H9 (cell line): ENCODE measurements around the gene HMOX2. TPM values are rescaled to one million over a fixed set of nuclear protein-coding genes. Genes with fewer than 3 reads are reported as not detected.

Source experiments
- DNase-seq: peaks from one replicate; pipeline ENCODE4 v3.0.0-alpha.2; 2017
- H2AFZ ChIP-seq: one replicate; pipeline ENCODE4 v1.6.1; 2013; ENCODE audit warnings: mild to moderate bottlenecking, low read length, control low read depth, moderate library complexity
- H2AK5ac ChIP-seq: 2 replicates; pipeline ENCODE4 v1.6.1; 2013; ENCODE audit warnings: low read length, control low read depth, mixed read lengths; ENCODE audit not compliant: insufficient read length
- H2BK120ac ChIP-seq: one replicate; pipeline ENCODE4 v1.6.1; 2013; ENCODE audit warnings: low read depth, mild to moderate bottlenecking, low read length, control low read depth, inconsistent platforms; ENCODE audit not compliant: poor library complexity, severe bottlenecking
- H2BK12ac ChIP-seq: 2 replicates; pipeline ENCODE4 v1.6.1; 2013; ENCODE audit warnings: low read length, control low read depth, mixed read lengths, low read depth; ENCODE audit not compliant: insufficient read length
- H2BK15ac ChIP-seq: 2 replicates; pipeline ENCODE4 v1.6.1; 2013; ENCODE audit warnings: low read depth, low read length, control low read depth
- H2BK20ac ChIP-seq: one replicate; pipeline ENCODE4 v1.6.1; 2013; ENCODE audit warnings: low read depth, mild to moderate bottlenecking, low read length, control low read depth, inconsistent platforms; ENCODE audit not compliant: poor library complexity, severe bottlenecking
- H2BK5ac ChIP-seq: 2 replicates; pipeline ENCODE4 v1.6.1; 2013; ENCODE audit warnings: low read length, control low read depth, mixed read lengths; ENCODE audit not compliant: insufficient read length
- H3K14ac ChIP-seq: 2 replicates; pipeline ENCODE4 v1.6.1; 2013; ENCODE audit warnings: low read length, control low read depth; ENCODE audit not compliant: insufficient read depth
- H3K18ac ChIP-seq: 2 replicates; pipeline ENCODE4 v1.6.1; 2013; ENCODE audit warnings: low read depth, mild to moderate bottlenecking, mixed read lengths, low read length, control low read depth; ENCODE audit not compliant: insufficient read length
- H3K23ac ChIP-seq: 2 replicates; pipeline ENCODE4 v1.6.1; 2013; ENCODE audit warnings: low read length, control low read depth, mixed read lengths, low read depth; ENCODE audit not compliant: insufficient read length
- H3K23me2 ChIP-seq: 2 replicates; pipeline ENCODE4 v1.6.1; 2013; ENCODE audit warnings: low read depth, mild to moderate bottlenecking, mixed read lengths, low read length, control low read depth; ENCODE audit not compliant: insufficient read length, poor library complexity, severe bottlenecking
- H3K27ac ChIP-seq: 2 replicates; pipeline ENCODE4 v1.5.1; 2013; ENCODE audit warnings: low read length, control low read depth, mixed read lengths, low read depth; ENCODE audit not compliant: insufficient read length
- H3K27me3 ChIP-seq: 2 replicates; pipeline ENCODE4 v1.6.1; 2013; ENCODE audit warnings: low read length, control low read depth, inconsistent platforms; ENCODE audit not compliant: insufficient read depth
- H3K4ac ChIP-seq: 2 replicates; pipeline ENCODE4 v1.6.1; 2013; ENCODE audit warnings: low read depth, mild to moderate bottlenecking, control low read depth, inconsistent platforms, low read length, moderate library complexity
- H3K4me1 ChIP-seq: 2 replicates; pipeline ENCODE4 v1.6.1; 2013; ENCODE audit warnings: low read length, control low read depth, inconsistent platforms; ENCODE audit not compliant: insufficient read depth
- H3K4me2 ChIP-seq: 2 replicates; pipeline ENCODE4 v1.6.1; 2013; ENCODE audit warnings: low read length, control low read depth, mixed read lengths; ENCODE audit not compliant: insufficient read length, insufficient read depth
- H3K56ac ChIP-seq: 2 replicates; pipeline ENCODE4 v1.6.1; 2013; ENCODE audit warnings: low read depth, mild to moderate bottlenecking, mixed read lengths, low read length, control low read depth; ENCODE audit not compliant: insufficient read length
- H3K79me1 ChIP-seq: 2 replicates; pipeline ENCODE4 v1.6.1; 2013; ENCODE audit warnings: low read depth, mild to moderate bottlenecking, moderate library complexity, low read length, control low read depth, inconsistent platforms; ENCODE audit not compliant: insufficient read depth, poor library complexity, severe bottlenecking
- H3K79me2 ChIP-seq: 2 replicates; pipeline ENCODE4 v1.6.1; 2013; ENCODE audit warnings: low read length, control low read depth, inconsistent platforms; ENCODE audit not compliant: insufficient read depth
- H3K9ac ChIP-seq: 2 replicates; pipeline ENCODE4 v1.6.1; 2013; ENCODE audit warnings: low read length, control low read depth, mixed read lengths; ENCODE audit not compliant: insufficient read length; ENCODE audit errors: extremely low read depth
- H3K9me3 ChIP-seq: one replicate; pipeline ENCODE4 v1.6.1; 2013; ENCODE audit warnings: low read depth, low read length, inconsistent platforms; ENCODE audit not compliant: control insufficient read depth
- H3T11ph ChIP-seq: one replicate; pipeline ENCODE4 v1.6.1; 2013; ENCODE audit warnings: mild to moderate bottlenecking, low read length, control low read depth, inconsistent platforms
- H4K20me1 ChIP-seq: one replicate; pipeline ENCODE4 v1.6.1; 2013; ENCODE audit not compliant: control insufficient read depth, insufficient read length, insufficient read depth
- H4K5ac ChIP-seq: 2 replicates; pipeline ENCODE4 v1.6.1; 2013; ENCODE audit warnings: low read depth, mild to moderate bottlenecking, mixed read lengths, low read length, control low read depth; ENCODE audit not compliant: insufficient read length
- H4K8ac ChIP-seq: replicated peaks from 2 replicates; pipeline ENCODE4 v1.6.1; 2013; ENCODE audit warnings: low read length, control low read depth, mixed read lengths, low read depth; ENCODE audit not compliant: insufficient read length
- H4K91ac ChIP-seq: 2 replicates; pipeline ENCODE4 v1.6.1; 2013; ENCODE audit warnings: low read depth, mild to moderate bottlenecking, moderate library complexity, mixed read lengths, low read length, control low read depth; ENCODE audit not compliant: insufficient read length
- H3K27ac Mint-ChIP-seq, 3 experiments: 2 replicates in 2 of 3; 3 replicates in 1 of 3; pipeline ENCODE4 v1.8.0; 2020 to 2021; ENCODE audit warnings: mixed read lengths in 3 of 3, mild to moderate bottlenecking in 1 of 3, moderate library complexity in 1 of 3
- H3K27me3 Mint-ChIP-seq: 2 replicates; pipeline ENCODE4 v1.8.0; 2021; ENCODE audit warnings: low read depth, mild to moderate bottlenecking, moderate library complexity, mixed read lengths
- H3K36me3 Mint-ChIP-seq, 3 experiments: 2 replicates in 2 of 3; 3 replicates in 1 of 3; pipeline ENCODE4 v1.8.0; 2020 to 2021; ENCODE audit warnings: low read depth in 3 of 3, mixed read lengths in 3 of 3; ENCODE audit not compliant: insufficient read depth in 1 of 3
- H3K4me1 Mint-ChIP-seq, 2 experiments: 2 replicates each; pipeline ENCODE4 v1.8.0; 2020; ENCODE audit warnings: mixed read lengths in 2 of 2
- H3K4me3 Mint-ChIP-seq, 2 experiments: 2 replicates in 1 of 2; 3 replicates in 1 of 2; pipeline ENCODE4 v1.8.0; 2020 to 2021; ENCODE audit warnings: mild to moderate bottlenecking in 2 of 2, mixed read lengths in 2 of 2, moderate library complexity in 1 of 2
- H3K9me3 Mint-ChIP-seq, 2 experiments: 2 replicates in 1 of 2; 3 replicates in 1 of 2; pipeline ENCODE4 v1.8.0; 2020; ENCODE audit warnings: mild to moderate bottlenecking in 2 of 2, mixed read lengths in 2 of 2, moderate library complexity in 1 of 2
- WGBS: extraction: QIAGEN DNeasy Blood & Tissue Kit; methylation state at CpG from one replicate; pipeline ENCODE4 v1.1.7; 2013; ENCODE audit warnings: missing lambda C conversion rate, low lambda C conversion rate, mixed read lengths; ENCODE audit not compliant: insufficient read length; ENCODE audit errors: extremely low coverage; 5-methylcytosine and 5-hydroxymethylcytosine counted together
- total RNA-seq: library from RNA; stranded (reverse); gene quantifications from 2 replicates; pipeline ENCODE4 v1.2.1, GENCODE V29; 2021
- TF ChIP-seq, protein P1 (sequence below): fragments of 200-600 bp; sonication (generic); conservative IDR thresholded peaks from 3 replicates; pipeline ENCODE4 v1.8.0; 2021; ENCODE audit warnings: antibody characterized with exemption, mild to moderate bottlenecking

The HMOX2 gene
- total RNA-seq, 1 experiment from 2014 or later: 44.4 TPM

DNA sequence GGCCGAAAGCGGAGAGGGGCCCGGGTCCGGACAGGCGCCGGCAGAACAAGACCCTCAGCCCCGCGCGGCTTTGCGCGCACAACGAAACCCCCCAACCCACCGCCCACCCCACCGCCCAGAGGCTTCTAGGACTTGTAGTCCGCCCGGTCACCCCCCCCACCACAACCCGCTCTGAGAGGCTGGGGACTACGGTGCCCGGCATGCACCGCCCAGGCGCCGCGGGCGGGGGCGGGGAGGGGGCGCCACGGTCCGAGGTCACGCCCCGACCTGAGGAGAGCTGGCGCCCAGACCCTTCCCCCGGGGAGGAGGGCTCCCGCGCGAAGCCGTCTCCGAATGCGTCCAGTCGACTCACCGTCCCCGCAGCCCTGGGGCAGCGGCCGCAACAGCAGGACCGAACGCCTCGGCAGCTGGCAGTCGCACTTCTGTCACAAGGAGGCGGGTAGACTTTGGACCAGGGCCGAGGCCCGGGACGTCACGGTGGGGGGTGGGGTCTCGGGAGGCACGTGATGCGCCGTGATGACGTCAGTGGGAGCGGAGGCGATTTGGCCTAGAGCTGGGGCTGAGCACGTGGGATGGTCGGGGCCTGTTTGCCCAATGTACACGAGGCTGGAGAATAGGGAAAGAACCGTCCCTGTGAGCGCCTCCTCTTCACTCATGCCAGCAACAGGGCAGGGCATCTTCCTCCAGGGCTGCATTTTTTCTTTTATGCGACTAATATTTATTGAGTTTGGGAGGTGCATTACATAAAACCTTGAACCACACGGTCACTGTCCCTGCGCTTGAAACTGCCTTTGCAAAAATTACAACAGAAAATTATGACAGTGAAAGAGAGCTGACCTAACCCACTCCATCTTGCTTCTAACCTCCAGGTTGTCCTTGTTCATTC, 62.4 kb downstream of the HMOX2 start, which contains the start of gene CDIP1:
CDIP1 (minus strand) TSS at position 424 of the 886 bp plus-strand sequence. CDS start 24,643 bp downstream, outside the sequence.
- H3K4me3 Mint-ChIP-seq: peak within 1 kb of the TSS; percentile 83 to 87
- Histone ChIP-seq H3K23ac (no peak within 1 kb of the TSS), H2BK15ac (no peak within 1 kb of the TSS), H2BK120ac (no peak within 1 kb of the TSS), H3K79me1 (no peaks in the 10 kb centered on the region), H2AFZ (no peak within 1 kb of the TSS), H3K79me2 (peaks cover 2% of the 10 kb centered on the region; the same call in 1 of the 2 replicates), H3K56ac (no peak within 1 kb of the TSS), H3K27ac (no peak within 1 kb of the TSS), H2BK20ac (no peak within 1 kb of the TSS), H4K8ac (no peak within 1 kb of the TSS), H3T11ph (no peak within 1 kb of the TSS), H3K27me3 (no peaks in the 10 kb centered on the region; the same call in 1 of the 2 replicates), H3K14ac (peak within 1 kb of the TSS; percentile 96), H2AK5ac (no peak within 1 kb of the TSS), H3K4me2 (peak within 1 kb of the TSS; percentile 65), H3K4me1 (no peaks in the 10 kb centered on the region; the same call in 1 of the 2 replicates), H3K18ac (peak within 1 kb of the TSS; percentile 97), H2BK5ac (no peak within 1 kb of the TSS), H4K91ac (no peak within 1 kb of the TSS), H3K23me2 (peaks cover 7% of the 10 kb centered on the region), H3K9me3 (peaks cover 5% of the 10 kb centered on the region), H4K20me1 (no peaks in the 10 kb centered on the region), H3K9ac (peak within 1 kb of the TSS; percentile 60), H4K5ac (no peak within 1 kb of the TSS), H3K4ac (no peak within 1 kb of the TSS), H2BK12ac (no peak within 1 kb of the TSS)
- WGBS: no CpG with 5 or more reads among the region's 67 CpGs
- H3K4me1 Mint-ChIP-seq: peaks cover 25 to 27% of the 10 kb centered on the region in 2 experiments
- H3K9me3 Mint-ChIP-seq: peaks cover 16 to 19% of the 10 kb centered on the region in 2 experiments
- peaks cover 19 to 22% (median 20%) of the 10 kb centered on the region in 3 experiments for H3K36me3 Mint-ChIP-seq
- H3K27me3 Mint-ChIP-seq: peaks cover 34% of the 10 kb centered on the region
- DNase-seq: peak; percentile 97
- TF ChIP-seq, protein P1, sequence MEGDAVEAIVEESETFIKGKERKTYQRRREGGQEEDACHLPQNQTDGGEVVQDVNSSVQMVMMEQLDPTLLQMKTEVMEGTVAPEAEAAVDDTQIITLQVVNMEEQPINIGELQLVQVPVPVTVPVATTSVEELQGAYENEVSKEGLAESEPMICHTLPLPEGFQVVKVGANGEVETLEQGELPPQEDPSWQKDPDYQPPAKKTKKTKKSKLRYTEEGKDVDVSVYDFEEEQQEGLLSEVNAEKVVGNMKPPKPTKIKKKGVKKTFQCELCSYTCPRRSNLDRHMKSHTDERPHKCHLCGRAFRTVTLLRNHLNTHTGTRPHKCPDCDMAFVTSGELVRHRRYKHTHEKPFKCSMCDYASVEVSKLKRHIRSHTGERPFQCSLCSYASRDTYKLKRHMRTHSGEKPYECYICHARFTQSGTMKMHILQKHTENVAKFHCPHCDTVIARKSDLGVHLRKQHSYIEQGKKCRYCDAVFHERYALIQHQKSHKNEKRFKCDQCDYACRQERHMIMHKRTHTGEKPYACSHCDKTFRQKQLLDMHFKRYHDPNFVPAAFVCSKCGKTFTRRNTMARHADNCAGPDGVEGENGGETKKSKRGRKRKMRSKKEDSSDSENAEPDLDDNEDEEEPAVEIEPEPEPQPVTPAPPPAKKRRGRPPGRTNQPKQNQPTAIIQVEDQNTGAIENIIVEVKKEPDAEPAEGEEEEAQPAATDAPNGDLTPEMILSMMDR: no peak
- H3K27ac Mint-ChIP-seq: peak within 1 kb of the TSS in 2 of 3 experiments; percentile 44 to 83; a peak in 3 of 7 replicates
